LNCaP clone FGC (cell line): ENCODE results near the gene CALHM6.

ENCODE experiments used
- DNase-seq: peaks from one replicate; pipeline ENCODE4 v3.0.0-alpha.2; 2011; ENCODE audit warnings: low read depth
- H3K4me3 ChIP-seq: 2 replicates; pipeline ENCODE4 v1.5.1; 2011; ENCODE audit warnings: mild to moderate bottlenecking, low read depth, low read length, control low read depth
- CTCF ChIP-seq: IDR thresholded peaks from 2 replicates; pipeline ENCODE4 v1.5.1; 2012; ENCODE audit warnings: mild to moderate bottlenecking; ENCODE audit not compliant: control insufficient read depth, insufficient read depth; ENCODE audit errors: extremely low read depth

CALHM6 gene

GRCh38 chr6:116450769-116451740, 10.1 kb upstream of the CALHM6 start:
- no peak overlapping the region for H3K4me3 ChIP-seq
- TF ChIP-seq CTCF = no peak
- no peak for DNase-seq

GRCh38 chr6:116451916-116452315, 9.3 kb upstream of the CALHM6 start:
- H3K4me3 ChIP-seq = no peak overlapping the region
- no peak for TF ChIP-seq CTCF
- no peak for DNase-seq

- H3K4me3 ChIP-seq = no peak overlapping the region
- no peak for TF ChIP-seq CTCF
- DNase-seq = no peak
Observed at GRCh38 chr6:116452531-116452930, 8.6 kb upstream of the CALHM6 start.

GRCh38 chr6:116456106-116456505, 5.1 kb upstream of the CALHM6 start:
- no peak for DNase-seq
- H3K4me3 ChIP-seq = no peak overlapping the region
- TF ChIP-seq CTCF = no peak

- no peak for DNase-seq
- no peak for TF ChIP-seq CTCF
- H3K4me3 ChIP-seq = no peak overlapping the region
Observed at GRCh38 chr6:116456927-116457326, 4.2 kb upstream of the CALHM6 start.

- no peak for TF ChIP-seq CTCF
- no peak overlapping the region for H3K4me3 ChIP-seq
- DNase-seq = no peak
Observed at GRCh38 chr6:116458264-116458663, 2.9 kb upstream of the CALHM6 start.

GRCh38 chr6:116459927-116460326, 1.2 kb upstream of the CALHM6 start:
- DNase-seq = no peak
- H3K4me3 ChIP-seq = no peak overlapping the region
- no peak for TF ChIP-seq CTCF
